Natural killer cell (primary cell): ENCODE results near the gene SLCO3A1. TPM values are rescaled to one million over a fixed set of nuclear protein-coding genes. Genes with fewer than 3 reads are reported as not detected.

Experiments
- ATAC-seq, 3 donors: fragments of 150-1000 bp in 2 of 3; fragments of 200-7000 bp in 1 of 3; cut with Tn5 transposase; 1 replicate in 1 of 3; 2 replicates in 2 of 3; pipeline ENCODE4 v1.10.0; 2021; ENCODE audit warnings: mild to moderate bottlenecking in 2 of 3, moderate library complexity in 2 of 3
- DNase-seq, 2 donors: peaks; one replicate each; pipeline versions ENCODE4 v3.0.0 to v3.0.0-alpha.2; 2013 to 2021; ENCODE audit warnings: mixed read lengths in 1 of 2
- H3K27ac ChIP-seq: one replicate; pipeline ENCODE4 v1.5.1; 2013; ENCODE audit warnings: mild to moderate bottlenecking, low read length
- H3K27me3 ChIP-seq: one replicate; pipeline ENCODE4 v1.6.1; 2013; ENCODE audit warnings: low read length; ENCODE audit not compliant: control insufficient read depth, insufficient read depth
- H3K36me3 ChIP-seq: one replicate; pipeline ENCODE4 v1.6.1; 2013; ENCODE audit warnings: low read length; ENCODE audit not compliant: control insufficient read depth, insufficient read depth
- H3K4me1 ChIP-seq: one replicate; pipeline ENCODE4 v1.6.1; 2013; ENCODE audit warnings: low read length; ENCODE audit not compliant: control insufficient read depth, insufficient read depth
- H3K4me3 ChIP-seq: one replicate; pipeline ENCODE4 v1.5.1; 2013; ENCODE audit warnings: low read length
- H3K9me3 ChIP-seq: one replicate; pipeline ENCODE4 v1.6.1; 2013; ENCODE audit warnings: low read length; ENCODE audit not compliant: control insufficient read depth, insufficient read depth
- H3K27ac Mint-ChIP-seq, 2 donors: one replicate each; pipeline ENCODE4 v1.8.0; 2022; ENCODE audit warnings: mild to moderate bottlenecking in 2 of 2, mixed read lengths in 2 of 2, moderate library complexity in 1 of 2
- H3K27me3 Mint-ChIP-seq, 2 donors: one replicate each; pipeline ENCODE4 v1.8.0; 2022; ENCODE audit warnings: low read depth in 2 of 2, mixed read lengths in 2 of 2
- H3K36me3 Mint-ChIP-seq: one replicate; pipeline ENCODE4 v1.8.0; 2022; ENCODE audit warnings: mixed read lengths
- H3K4me1 Mint-ChIP-seq, 2 donors: one replicate each; pipeline ENCODE4 v1.8.0; 2022; ENCODE audit warnings: mixed read lengths in 2 of 2
- H3K4me3 Mint-ChIP-seq: one replicate; pipeline ENCODE4 v1.8.0; 2022; ENCODE audit warnings: mild to moderate bottlenecking, moderate library complexity, mixed read lengths
- H3K9me3 Mint-ChIP-seq, 2 donors: one replicate each; pipeline ENCODE4 v1.8.0; 2022; ENCODE audit warnings: mixed read lengths in 2 of 2
- CTCF ChIP-seq: fragments of 200-600 bp; IDR thresholded peaks from one replicate; pipeline ENCODE4 v1.8.0; 2022; ENCODE audit warnings: antibody characterized with exemption
- WGBS: methylation state at CpG from one replicate; pipeline ENCODE4 v1.1.7; 2013; ENCODE audit warnings: missing lambda C conversion rate; ENCODE audit not compliant: insufficient coverage; 5-methylcytosine and 5-hydroxymethylcytosine counted together
- intact Hi-C: fragments of 100-400 bp; cut with micrococcal nuclease; formaldehyde crosslinking; loops from one replicate; pipeline ENCODE4 v1.14.2; 2022
- total RNA-seq, 4 donors: library from RNA; stranded (reverse); fragments of 120-200 nt in 1 of 4; gene quantifications; one replicate each; pipeline versions ENCODE4 v1.2.3 to v1.2.4, GENCODE V29; 2013 to 2022

The SLCO3A1 gene
- total RNA-seq, 3 donors from 2014 or later (not counting 1 experiment from before 2014, with no cell fraction given), result 48.5 to 73.5 (median 68.8) TPM

- Histone ChIP-seq H3K27ac (no peak overlapping the region), H3K9me3 (peaks cover 4% of the 10 kb centered on the region), H3K4me3 (no peak overlapping the region), H3K36me3 (peaks cover 9% of the 10 kb centered on the region), H3K27me3 (no peaks in the 10 kb centered on the region), H3K4me1 (peaks cover 5% of the 10 kb centered on the region)
- Mint-ChIP-seq H3K27me3 (no peaks in the 10 kb centered on the region), H3K4me1 (peaks cover 19 to 37% of the 10 kb centered on the region in 2 donors), H3K27ac (no peak overlapping the region), H3K4me3 (no peak overlapping the region), H3K36me3 (peaks cover 22% of the 10 kb centered on the region), H3K9me3 (peaks cover 2 to 14% of the 10 kb centered on the region in 2 donors)
- no peak for DNase-seq
- WGBS, result 83% methylated on average over 6 of the region's 6 CpGs
- no peak for ATAC-seq
- TF ChIP-seq CTCF, result no peak
- intact Hi-C loops, result no loop called here
These were observed 264.8 kb downstream of the SLCO3A1 start for GRCh38 chr15:92118162-92118935.

GRCh38 chr15:92118936-92119325 is 265.4 kb downstream of the SLCO3A1 start:
- TF ChIP-seq CTCF, result no peak
- Mint-ChIP-seq H3K9me3 (peaks cover 2 to 14% of the 10 kb centered on the region in 2 donors), H3K27me3 (no peaks in the 10 kb centered on the region), H3K4me3 (no peak overlapping the region), H3K4me1 (peaks cover 20 to 43% of the 10 kb centered on the region in 2 donors), H3K36me3 (peaks cover 22% of the 10 kb centered on the region), H3K27ac (no peak overlapping the region)
- intact Hi-C loops, result no loop called here
- no peak overlapping the region for H3K4me3 ChIP-seq
- ATAC-seq (no peak), DNase-seq (no peak)
- no peak overlapping the region for H3K27ac ChIP-seq
- peaks cover 12% of the 10 kb centered on the region for H3K36me3 ChIP-seq
- 90% methylated on average over 3 of the region's 3 CpGs for WGBS
- H3K27me3 ChIP-seq, result no peaks in the 10 kb centered on the region
- H3K9me3 ChIP-seq, result peaks cover 4% of the 10 kb centered on the region
- H3K4me1 ChIP-seq, result peaks cover 5% of the 10 kb centered on the region

- H3K4me1 ChIP-seq, result peaks cover 5% of the 10 kb centered on the region
- no peak for DNase-seq
- no peaks in the 10 kb centered on the region for H3K27me3 ChIP-seq
- peaks cover 14% of the 10 kb centered on the region for H3K36me3 ChIP-seq
- ATAC-seq, result no peak
- peaks cover 4% of the 10 kb centered on the region for H3K9me3 ChIP-seq
- no peak for TF ChIP-seq CTCF
- H3K27me3 Mint-ChIP-seq, result no peaks in the 10 kb centered on the region
- peaks cover 2 to 14% of the 10 kb centered on the region in 2 donors for H3K9me3 Mint-ChIP-seq
- H3K4me1 Mint-ChIP-seq, result peaks cover 28 to 44% of the 10 kb centered on the region in 2 donors
- WGBS, result 50% methylated on average over 6 of the region's 6 CpGs
- H3K27ac ChIP-seq, result no peak overlapping the region
- peaks cover 22% of the 10 kb centered on the region for H3K36me3 Mint-ChIP-seq
- intact Hi-C loops, result no loop called here
- H3K27ac Mint-ChIP-seq, result peak overlapping the region; percentile 56 to 90
- H3K4me3 Mint-ChIP-seq, result no peak overlapping the region
- H3K4me3 ChIP-seq, result no peak overlapping the region
These were observed 266.7 kb downstream of the SLCO3A1 start for GRCh38 chr15:92120094-92120795.
